ELF-1 (cell line): ENCODE measurements around the gene IMMT.
A peak's percentile ranks its signal among the peaks of the same experiment; 100 is the strongest.

Experiments used
- DNase-seq: peaks from one replicate; pipeline ENCODE4 v3.0.0-alpha.2; 2016; ENCODE audit warnings: low read depth, low spot score

IMMT gene

GRCh38 chr2:86143307-86143706, 52.0 kb downstream of the IMMT start:
- DNase-seq = no peak

GRCh38 chr2:86142436-86143257, 52.6 kb downstream of the IMMT start:
- no peak for DNase-seq

GRCh38 chr2:86140969-86141392, 54.3 kb downstream of the IMMT start:
- no peak for DNase-seq

- DNase-seq = no peak
Measured at GRCh38 chr2:86139981-86140380, 55.3 kb downstream of the IMMT start.

- no peak for DNase-seq
Measured at GRCh38 chr2:86138736-86139625, 56.3 kb downstream of the IMMT start.

GRCh38 chr2:86136141-86136540, 59.1 kb downstream of the IMMT start:
- no peak for DNase-seq

GRCh38 chr2:86135653-86136052, 59.6 kb downstream of the IMMT start:
- no peak for DNase-seq

- no peak for DNase-seq
Measured at GRCh38 chr2:86134709-86135108, 60.6 kb downstream of the IMMT start.

GRCh38 chr2:86124683-86125082, 70.6 kb downstream of the IMMT start:
- no peak for DNase-seq

- no peak for DNase-seq
Measured at GRCh38 chr2:86123328-86123925, 71.8 kb downstream of the IMMT start.

- no peak for DNase-seq
Measured at GRCh38 chr2:86118130-86118529, 77.1 kb downstream of the IMMT start.

- no peak for DNase-seq
Measured at GRCh38 chr2:86107031-86107430, 88.2 kb downstream of the IMMT start.

GRCh38 chr2:86105969-86106945, 89.0 kb downstream of the IMMT start, which contains the start of gene PTCD3:
PTCD3 (plus strand) TSS chr2:86106235; CDS start chr2:86106248, 13 bp downstream.
- peak; percentile 96 for DNase-seq

- DNase-seq = peak; percentile 97
Measured at GRCh38 chr2:86105252-86105968, 89.9 kb downstream of the IMMT start, which contains the start of gene POLR1A. POLR1A (minus strand) TSS chr2:86105886; CDS start chr2:86105776, 110 bp downstream.

GRCh38 chr2:86102157-86102556, 93.1 kb downstream of the IMMT start:
- no peak for DNase-seq

- DNase-seq = no peak
Measured at GRCh38 chr2:86097913-86098312, 97.3 kb downstream of the IMMT start.

- DNase-seq = no peak
Measured at GRCh38 chr2:86097114-86097896, 98.0 kb downstream of the IMMT start.

GRCh38 chr2:86094229-86094628, 101.0 kb downstream of the IMMT start:
- DNase-seq = no peak
